ENCODE measurements around the gene SAP130.

Gene SAP130

GRCh38 chr2:128027801-128028667 lies at the start of gene SAP130:
TSS of gene SAP130 (minus strand) at chr2:128028059. CDS start at chr2:128026292, 1,767 bp downstream.
- peak; percentile 95 for DNase-seq (ENCODE audit: low read depth)

- no peak for DNase-seq (ENCODE audit: low read depth)
These were observed 48.7 kb upstream of the SAP130 start for GRCh38 chr2:128076461-128077106.

- DNase-seq (ENCODE audit: low read depth) = no peak
These were observed 45.4 kb upstream of the SAP130 start for GRCh38 chr2:128073278-128073677.

GRCh38 chr2:128069769-128070168 lies 41.9 kb upstream of the SAP130 start:
- no peak for DNase-seq (ENCODE audit: low read depth)

- DNase-seq (ENCODE audit: low read depth) = no peak
These were observed 36.5 kb upstream of the SAP130 start for GRCh38 chr2:128064353-128064752.

GRCh38 chr2:128062571-128062970 lies 34.7 kb upstream of the SAP130 start:
- DNase-seq (ENCODE audit: low read depth) = no peak

GRCh38 chr2:128058114-128058513 lies 30.3 kb upstream of the SAP130 start:
- DNase-seq (ENCODE audit: low read depth) = no peak

GRCh38 chr2:128057334-128057733 lies 29.5 kb upstream of the SAP130 start:
- DNase-seq (ENCODE audit: low read depth) = no peak

- no peak for DNase-seq (ENCODE audit: low read depth)
These were observed 26.4 kb upstream of the SAP130 start for GRCh38 chr2:128054104-128054885.

- DNase-seq (ENCODE audit: low read depth) = no peak
These were observed 25.5 kb upstream of the SAP130 start for GRCh38 chr2:128053331-128053730.

GRCh38 chr2:128043041-128043440 lies 15.2 kb upstream of the SAP130 start:
- DNase-seq (ENCODE audit: low read depth) = no peak

- DNase-seq (ENCODE audit: low read depth) = no peak
These were observed 13.7 kb upstream of the SAP130 start for GRCh38 chr2:128041561-128041960.

- no peak for DNase-seq (ENCODE audit: low read depth)
These were observed 12.4 kb upstream of the SAP130 start for GRCh38 chr2:128040166-128040771.

- no peak for DNase-seq (ENCODE audit: low read depth)
These were observed 11.7 kb upstream of the SAP130 start for GRCh38 chr2:128039535-128039934.

- DNase-seq (ENCODE audit: low read depth) = no peak
These were observed 10.6 kb upstream of the SAP130 start for GRCh38 chr2:128038411-128038810.

- no peak for DNase-seq (ENCODE audit: low read depth)
These were observed 9.8 kb upstream of the SAP130 start for GRCh38 chr2:128037649-128038048.

- DNase-seq (ENCODE audit: low read depth) = no peak
These were observed 9.1 kb upstream of the SAP130 start for GRCh38 chr2:128036748-128037607.

- no peak for DNase-seq (ENCODE audit: low read depth)
These were observed 4.2 kb upstream of the SAP130 start for GRCh38 chr2:128032092-128032491.

GRCh38 chr2:128028668-128029054 lies 802 bp upstream of the SAP130 start:
- no peak for DNase-seq (ENCODE audit: low read depth)

- DNase-seq (ENCODE audit: low read depth) = peak; percentile 92
These were observed 520 bp downstream of the SAP130 start for GRCh38 chr2:128027278-128027800.

Data from stimulated activated CD8-positive, alpha-beta memory T cell treated with anti-CD3 and anti-CD28 coated beads, Interleukin-7, amount 100 ng/mL, for 24 hours (primary cell).